DMS 273 treated with DMSO at 0.1 percent for 48 hours (cell line): ENCODE data around the gene TTC21A.

Source experiments
- DNase-seq: peaks from one replicate; lab custom pipeline; 2025; lab: John Stamatoyannopoulos, UW

TTC21A gene

DNA sequence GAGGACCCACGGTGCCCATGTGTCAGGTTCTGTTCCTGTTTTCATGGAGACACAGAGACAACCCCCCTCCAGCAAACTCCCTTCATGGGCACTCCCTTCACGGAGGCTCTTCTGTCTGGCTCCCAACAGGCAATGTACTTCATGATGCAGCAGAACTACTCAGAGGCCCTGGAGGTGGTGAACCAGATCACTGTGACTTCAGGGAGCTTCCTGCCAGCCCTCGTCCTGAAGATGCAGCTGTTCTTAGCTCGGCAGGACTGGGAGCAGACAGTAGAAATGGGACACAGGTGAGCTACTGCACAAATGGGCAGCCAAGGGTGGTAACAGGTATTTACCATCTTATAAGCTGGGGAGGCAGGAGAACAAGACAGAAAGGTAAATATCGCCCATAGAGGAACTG lies 7.0 kb downstream of the TTC21A start:
- DNase-seq, result no peak

DNA sequence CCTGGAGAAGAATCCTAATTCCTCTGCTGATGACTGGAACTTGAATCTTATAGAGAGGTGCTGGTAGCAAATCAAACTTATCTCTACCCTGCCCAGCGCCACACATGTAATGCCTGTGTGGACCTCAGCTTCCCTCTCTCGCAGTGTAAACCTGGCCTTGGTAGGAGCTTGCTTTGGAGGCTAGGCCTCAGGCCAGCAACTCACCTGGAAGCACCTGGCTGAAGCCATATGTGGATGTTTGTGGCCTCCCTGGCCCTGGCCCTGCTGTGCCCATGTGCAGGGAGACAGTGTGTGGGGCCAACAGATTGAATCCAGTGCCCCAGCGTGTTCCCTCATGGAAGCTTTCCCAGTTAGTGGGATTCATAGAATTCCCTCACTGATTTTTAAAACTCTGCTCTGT lies 8.4 kb downstream of the TTC21A start:
- DNase-seq, result no peak

DNA sequence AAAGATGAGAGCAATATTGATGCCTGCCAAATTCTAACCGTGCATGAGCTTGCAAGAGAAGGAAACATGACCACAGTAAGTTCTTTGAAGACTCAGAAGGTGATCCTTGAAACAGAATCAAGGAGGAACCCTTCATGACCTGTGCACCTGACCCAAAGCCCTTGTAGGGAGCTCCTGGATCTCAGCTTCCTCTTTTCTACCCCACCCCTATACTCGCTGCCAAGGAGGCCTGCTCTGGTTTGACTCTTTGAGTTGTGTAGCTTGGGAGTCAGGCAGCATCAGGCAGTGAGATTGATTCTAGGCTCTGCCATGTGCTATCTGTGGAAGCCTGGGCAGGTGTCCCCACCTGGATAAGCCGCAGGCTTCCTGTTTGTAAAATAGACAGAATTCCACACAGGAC lies 10.6 kb downstream of the TTC21A start:
- no peak for DNase-seq

DNA sequence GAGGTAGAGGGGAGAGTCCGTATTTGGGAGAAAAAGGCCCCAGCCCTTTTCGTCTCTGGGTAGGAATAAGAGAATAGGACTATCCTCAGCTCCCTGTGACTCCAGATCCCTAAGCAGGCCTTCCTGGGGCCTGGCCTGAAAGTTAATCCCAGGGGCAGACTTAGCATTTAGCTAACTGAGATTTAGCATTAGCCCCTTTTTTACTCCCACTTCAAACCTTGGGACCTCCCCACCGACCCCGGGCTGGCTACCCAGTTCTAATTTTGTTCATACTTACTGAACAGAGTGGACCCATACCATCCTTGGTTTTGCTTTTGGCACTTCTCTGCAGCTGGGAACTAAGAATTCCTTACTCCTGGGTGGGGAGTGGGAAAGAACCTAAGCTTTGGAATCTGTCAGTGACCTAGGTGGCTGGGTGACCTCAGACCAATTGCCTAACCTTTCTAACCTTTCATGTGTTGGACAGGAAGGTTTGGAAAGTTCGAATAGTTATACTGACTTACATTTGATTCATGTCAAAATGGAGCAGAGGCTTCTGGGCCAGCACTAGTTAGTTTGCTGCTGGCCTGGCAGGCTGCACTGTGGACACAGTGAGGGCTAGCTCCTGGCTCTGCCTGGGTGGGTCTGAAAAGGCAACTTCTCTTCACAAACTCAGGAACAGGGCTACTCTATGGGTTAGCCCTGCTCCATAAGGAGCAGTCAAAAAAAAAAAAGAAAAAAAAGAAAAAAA lies 11.6 kb downstream of the TTC21A start:
- no peak for DNase-seq

DNA sequence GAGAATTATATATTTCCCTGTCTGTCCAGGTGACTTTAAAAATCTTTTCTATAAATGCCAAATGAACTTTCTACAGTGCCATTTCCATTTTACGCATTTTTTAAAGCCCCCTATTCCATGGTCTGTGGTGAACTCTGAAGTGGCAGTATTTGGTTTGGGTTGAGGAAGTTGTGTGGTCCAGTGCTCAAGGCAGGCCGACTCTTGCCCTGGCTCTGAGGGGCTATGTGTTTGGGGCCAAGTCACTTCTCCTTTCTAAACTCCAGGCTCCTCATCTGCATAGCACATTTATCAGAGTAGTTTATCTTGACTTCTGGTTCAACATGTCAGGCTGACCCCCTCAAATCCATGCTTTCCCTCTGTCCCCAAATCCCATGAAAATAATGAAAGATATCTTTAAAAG lies 14.1 kb downstream of the TTC21A start:
- no peak for DNase-seq

DNA sequence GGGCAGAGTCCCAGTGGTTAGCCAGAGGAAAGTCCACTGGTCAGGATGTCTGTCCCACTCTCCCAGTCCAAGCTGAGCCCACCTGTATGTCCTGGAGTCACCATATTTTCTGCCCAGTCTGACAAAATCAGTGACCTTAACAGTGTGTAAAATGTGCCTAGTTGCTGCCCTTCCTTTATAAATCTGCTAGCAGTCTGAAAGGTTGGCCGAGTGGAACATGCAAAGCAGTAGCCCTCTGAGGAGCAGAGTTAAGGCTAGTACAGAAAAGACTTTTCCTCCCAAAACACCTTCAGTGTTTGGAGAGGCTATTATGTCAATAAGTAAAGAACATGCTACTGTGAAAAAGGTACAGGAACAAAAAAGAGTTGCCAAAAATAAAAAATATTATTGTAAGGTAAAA lies 15.3 kb downstream of the TTC21A start:
- no peak for DNase-seq

DNA sequence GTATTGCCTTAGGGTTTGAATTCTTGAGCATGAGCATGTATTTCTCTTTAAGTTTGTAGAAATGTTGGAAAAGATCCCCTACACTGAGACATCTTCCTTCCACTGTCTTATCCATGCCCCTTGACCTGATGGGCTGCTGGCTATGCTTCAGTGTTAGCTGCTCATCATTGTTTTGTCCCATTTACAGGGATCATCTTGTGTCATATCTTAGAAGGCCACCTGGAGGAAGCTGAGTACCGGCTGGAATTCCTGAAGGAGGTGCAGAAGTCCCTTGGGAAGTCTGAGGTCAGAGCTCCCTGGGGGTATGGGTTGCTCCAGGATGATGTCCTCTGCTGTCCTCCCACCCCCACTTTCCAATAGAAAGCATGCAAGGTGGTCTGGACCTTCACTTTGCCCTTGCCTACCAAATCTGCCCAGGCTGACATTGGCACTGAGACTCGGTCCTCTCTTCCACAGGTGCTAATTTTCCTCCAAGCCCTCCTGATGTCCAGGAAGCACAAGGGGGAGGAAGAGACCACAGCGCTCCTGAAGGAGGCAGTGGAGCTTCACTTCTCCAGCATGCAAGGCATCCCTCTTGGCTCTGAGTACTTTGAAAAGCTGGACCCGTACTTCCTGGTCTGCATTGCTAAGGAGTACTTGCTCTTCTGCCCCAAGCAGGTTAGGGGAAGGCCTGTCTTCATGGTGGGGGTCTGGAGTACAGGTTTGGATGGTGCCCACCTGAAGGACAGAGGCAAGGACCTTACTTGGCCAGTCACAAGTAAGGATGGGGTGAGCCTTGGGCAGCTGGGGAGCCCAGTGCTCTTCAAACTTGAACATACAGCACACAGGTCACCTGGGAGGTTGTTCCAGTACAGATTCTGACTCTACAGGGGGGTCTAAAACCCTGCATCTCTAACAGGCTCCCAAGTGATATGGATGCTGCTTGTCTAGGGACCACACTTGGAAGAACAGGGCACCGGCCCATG lies 17.7 kb downstream of the TTC21A start:
- no peak for DNase-seq

DNA sequence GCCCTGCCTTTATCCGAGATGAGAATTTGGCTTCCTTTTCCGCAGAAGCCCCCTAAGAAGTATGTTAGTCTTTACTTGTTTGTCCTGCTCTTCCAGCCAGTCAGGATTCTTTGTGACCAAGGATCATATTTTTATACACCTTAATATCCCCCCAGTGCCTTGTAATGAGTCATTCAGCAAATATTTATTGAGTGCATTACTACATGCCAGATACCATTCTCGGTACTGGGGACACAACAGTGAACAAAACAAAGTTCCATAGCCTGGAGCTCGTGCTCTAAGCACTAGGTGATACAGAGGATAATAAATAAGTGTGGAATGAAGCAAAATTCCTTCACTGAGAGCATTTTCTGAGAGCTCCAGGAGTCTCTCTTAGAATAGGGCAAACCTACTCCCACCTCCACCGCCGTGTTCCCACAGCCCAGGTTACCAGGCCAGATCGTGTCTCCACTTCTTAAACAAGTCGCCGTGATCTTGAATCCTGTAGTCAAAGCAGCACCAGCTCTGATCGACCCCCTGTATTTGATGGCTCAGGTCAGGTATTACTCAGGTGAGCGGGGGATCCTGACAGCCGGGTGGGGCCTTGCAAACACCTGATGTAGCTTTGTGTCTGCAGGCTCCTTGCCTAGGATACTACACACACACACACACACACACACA lies 18.5 kb downstream of the TTC21A start:
- DNase-seq, result no peak

DNA sequence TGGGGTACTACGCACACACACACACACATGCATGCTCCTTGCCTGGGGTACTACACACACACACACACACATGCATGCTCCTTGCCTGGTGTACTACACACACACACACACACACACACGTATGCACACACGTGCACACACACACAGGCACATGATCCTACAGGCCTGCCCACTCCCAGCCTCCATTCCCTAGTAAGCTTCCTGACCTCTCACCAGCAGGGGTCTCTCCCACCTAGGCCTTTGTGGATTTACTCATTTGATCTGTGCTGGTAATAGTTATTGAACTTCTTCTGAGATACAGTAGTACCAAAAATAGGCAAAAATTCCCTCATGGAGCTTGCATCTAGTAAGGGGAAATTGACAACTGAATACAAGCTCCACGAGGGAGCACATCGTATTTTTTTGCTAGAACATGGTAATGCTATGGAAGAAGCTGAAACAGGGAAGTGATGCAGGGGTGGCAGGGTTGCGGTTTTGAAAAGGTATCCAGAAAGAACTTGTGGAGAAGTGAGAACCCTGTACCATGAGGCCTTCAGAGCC lies 19.1 kb downstream of the TTC21A start:
- DNase-seq, result no peak

DNA sequence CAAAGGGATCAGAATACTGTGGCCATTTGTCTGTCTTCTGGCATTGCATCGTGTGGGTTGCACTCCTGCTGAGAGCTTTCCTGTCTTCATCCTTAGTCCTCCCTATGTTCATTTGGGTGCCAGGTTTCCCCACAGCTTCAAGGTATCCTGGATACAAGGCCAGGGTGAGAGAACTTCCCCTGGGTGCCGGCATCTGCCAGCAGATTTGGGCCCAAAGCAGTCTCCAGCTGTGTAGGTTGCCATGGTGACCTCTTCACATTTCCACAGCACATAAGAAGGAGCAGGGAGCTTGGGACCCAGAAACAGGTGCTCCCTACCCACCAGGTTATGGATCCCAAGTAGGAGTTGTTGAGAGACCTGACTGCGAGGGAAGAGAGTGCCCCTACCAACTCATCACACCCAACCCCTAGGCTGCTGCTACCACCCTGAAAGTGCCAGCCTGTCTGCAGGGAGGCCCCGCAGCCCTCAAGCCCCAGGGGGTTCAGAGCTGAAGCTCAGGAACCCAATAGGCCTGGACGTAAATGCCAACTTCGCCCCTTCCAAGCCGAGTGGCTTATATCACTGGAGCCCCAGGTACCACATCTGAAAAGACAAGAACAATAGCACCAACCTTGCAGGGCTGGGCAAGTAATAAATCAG lies 19.9 kb downstream of the TTC21A start:
- no peak for DNase-seq

DNA sequence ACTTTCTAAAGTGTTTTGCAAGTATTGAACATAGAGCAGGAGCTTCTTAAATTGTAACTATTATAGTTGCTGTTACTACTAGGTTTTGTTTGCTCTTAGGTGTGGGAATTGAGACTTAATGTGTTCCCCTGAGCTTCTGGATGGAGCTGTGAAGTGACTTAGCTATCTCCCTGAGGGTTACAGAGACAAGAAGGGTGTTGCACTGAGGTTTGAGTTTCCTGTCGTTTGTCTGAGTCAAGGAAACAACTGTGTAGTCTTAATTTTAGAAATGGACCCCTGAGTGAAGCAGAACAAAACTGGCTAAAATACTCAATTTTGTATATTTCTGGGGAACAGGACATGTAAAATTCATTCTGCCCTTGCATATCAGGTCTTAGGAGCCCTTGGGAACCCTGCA lies 20.4 kb downstream of the TTC21A start:
- no peak for DNase-seq

DNA sequence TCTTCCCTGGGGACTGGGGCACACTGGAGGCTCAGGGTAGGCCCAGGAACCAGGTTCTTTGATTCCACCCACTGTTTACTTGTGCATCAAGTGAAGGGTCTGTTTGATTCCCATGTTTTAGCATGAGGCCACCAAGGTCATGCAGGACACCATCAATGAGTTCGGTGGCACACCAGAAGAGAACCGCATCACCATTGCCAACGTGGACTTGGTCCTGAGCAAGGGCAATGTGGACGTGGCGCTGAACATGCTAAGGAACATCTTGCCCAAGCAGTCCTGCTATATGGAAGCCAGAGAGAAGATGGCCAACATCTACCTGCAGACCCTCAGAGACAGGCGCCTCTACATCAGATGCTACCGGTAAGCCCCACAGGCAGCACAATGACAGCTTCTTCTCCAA lies 21.5 kb downstream of the TTC21A start:
- no peak for DNase-seq

DNA sequence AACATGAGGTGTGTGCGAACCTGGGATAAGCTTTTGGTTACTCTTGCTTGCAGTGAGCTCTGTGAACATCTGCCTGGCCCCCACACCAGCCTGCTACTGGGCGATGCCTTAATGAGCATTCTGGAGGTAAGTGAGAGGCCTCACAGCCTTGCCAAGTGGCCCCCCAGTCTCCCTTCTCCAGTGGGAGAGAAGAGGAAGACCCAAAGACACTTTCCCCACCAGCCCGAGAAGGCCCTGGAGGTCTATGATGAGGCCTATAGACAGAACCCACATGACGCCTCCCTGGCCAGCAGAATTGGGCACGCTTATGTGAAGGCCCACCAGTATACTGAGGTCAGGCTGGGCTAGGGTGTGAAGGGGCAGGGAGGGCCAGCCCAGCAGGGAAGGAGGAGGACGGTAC lies 22.5 kb downstream of the TTC21A start:
- DNase-seq, result no peak

DNA sequence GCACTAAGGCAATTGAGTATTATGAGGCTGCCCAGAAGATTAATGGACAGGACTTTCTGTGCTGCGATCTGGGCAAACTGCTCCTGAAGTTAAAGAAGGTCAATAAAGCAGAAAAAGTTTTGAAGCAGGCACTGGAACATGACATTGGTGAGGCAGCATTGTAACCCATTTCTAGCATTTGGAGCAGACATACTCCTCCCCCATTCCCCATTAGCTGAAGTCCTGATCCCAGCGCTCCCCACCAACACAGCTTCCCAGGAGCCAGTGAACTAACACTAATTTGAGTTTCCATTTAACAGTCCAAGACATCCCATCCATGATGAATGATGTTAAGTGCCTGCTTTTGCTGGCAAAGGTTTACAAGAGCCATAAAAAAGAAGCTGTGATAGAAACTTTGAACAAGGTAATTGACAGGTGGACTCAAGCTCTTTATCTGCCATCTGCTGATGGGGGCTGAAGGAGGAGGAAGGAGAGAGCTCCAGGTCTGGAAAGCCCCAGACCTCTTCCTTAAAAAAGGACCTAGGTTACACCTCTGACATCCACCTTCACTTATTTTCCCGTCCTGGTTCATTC lies 23.3 kb downstream of the TTC21A start:
- DNase-seq, result no peak

DNA sequence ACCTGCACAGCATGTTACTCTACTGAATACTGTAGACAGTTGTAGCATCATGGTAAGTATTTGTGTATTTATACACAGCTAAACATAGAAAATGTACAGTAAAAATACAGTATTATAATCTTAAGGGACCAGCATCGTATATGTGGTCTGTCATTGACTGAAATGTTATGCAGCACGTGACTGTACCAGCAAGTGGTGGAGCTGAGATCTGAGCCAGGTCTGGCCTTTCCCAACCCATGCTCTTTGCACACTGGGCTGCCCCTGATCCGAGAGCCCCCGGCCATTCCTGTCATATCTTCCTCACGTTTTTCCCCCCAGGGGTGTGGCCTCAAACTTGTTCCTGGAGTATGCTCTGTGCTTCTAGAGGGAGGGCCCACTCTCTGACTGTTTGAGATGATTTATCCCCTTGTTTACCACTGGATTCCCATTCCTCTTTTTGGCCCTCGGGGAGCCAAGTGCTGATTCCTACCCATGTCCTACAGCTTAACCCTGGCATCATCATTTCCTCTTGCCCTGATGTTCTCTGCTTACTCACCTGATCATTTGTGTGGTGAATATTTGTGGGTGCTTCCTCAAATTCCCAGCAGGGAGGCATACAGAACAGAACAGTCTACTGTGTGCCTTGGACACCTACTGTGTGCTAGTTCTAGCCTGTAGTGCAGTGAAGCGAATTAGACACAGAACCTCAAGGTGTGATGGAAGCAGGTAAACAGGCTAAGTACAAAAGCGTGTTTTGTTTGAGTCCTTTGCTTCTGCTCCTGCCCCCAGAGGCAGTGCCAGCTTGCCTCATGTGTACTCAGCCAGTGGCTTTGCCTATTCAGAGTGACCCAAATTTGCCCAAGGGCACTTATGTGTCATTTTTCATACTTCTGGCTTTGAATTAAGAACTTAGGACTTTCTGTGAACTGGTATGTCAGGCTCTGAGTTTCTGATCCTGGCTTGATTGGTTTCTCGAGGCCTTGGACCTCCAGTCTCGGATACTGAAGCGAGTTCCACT lies 24.9 kb downstream of the TTC21A start:
- DNase-seq, result no peak

DNA sequence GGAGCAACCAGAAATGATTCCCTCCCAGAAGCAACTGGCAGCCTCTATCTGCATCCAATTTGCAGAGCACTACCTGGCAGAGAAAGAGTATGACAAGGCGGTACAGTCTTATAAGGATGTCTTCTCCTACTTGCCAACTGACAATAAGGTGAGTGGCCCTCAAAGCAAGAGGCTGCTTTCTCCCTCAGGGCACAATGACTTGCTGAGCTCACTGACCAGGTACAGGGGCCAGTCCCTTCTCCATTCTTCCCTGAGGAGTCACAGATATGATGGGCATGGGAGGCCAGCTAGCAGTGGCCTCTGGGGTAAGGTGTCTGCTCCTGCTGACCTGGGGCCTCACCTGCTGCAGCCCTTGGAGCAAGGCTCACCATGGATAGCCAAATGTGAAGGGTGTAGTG lies 25.6 kb downstream of the TTC21A start:
- no peak for DNase-seq

DNA sequence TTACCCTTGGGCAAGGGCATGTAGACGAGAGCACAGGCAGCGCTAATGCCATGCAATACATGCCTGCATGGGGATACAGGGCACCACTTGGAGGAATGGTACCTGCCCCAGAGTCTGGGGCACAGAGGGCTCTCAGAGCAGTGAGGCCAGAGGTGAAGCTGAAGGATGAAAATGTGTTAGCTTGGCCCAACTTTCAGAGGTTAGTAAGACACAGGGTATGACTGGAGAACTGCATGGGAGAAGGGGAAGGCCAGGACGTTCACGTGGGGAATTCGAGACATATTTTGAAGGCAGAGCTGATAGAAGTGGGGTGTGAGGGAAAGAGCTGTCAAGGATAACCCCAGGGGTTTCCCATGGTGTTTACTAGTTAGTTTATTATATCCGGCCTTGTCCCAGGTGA lies 26.3 kb downstream of the TTC21A start:
- DNase-seq, result no peak

DNA sequence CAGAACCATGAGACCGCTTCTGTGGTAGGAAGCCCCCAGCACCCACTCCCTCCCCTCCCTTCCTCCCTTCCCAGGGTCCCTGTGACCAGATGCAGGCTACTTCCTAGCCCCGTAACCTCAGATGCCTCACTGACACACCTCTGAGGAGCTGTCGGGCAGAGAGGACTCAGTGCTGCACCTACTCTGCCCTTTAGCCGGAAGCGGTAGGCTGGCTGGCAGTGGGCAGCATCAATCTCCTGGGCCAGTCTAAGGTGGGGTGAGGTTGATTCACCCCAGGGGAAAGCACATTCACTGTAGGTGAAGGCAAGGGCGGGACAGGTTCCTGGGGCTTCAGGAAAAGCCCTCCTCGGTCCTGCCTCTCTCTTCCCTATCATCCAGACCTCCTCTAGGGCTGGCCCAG lies 26.8 kb downstream of the TTC21A start:
- no peak for DNase-seq

DNA sequence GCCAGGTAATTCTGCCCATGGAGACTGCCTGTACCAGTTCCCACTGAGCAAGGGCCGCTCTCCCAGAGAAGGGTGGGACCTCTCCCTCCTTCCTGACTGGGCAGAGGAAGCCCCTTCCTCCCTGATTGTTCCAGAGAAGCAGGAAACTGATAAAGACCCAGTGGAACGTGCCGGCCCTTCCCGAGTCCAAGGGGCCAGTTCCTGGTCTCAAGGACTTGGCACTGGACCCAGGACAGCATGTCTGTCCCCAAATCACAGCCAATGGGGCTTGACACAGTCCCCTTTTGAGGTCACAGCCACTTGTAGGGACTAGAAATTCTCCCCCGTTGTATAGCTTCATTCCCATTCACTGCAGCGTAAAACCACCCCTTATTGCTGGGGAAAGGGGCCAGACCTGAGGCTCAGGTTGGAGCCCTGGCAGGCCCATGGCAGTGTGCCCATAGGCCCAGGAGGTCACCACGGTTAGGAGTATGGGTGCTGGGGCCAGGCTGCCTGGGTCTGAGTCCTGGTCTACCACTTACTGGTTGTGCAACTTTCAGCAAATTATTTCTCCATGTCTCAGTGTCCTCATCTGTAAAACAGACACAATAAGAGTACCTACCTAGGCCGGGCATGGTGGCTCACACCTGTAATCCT lies 27.8 kb downstream of the TTC21A start:
- DNase-seq, result no peak
